ENCODE data around the gene BEST4. TPM values are rescaled to one million over a fixed set of nuclear protein-coding genes. Genes with fewer than 3 reads are reported as not detected.

The BEST4 gene
- total RNA-seq, 3 donors from 2014 or later, result 35.1 to 179 (median 94.0) TPM

GRCh38 chr1:44790968-44791801, 3.2 kb upstream of the BEST4 start:
- Histone ChIP-seq H3K4me1 (ENCODE audit: low read depth) (peaks cover 4% of the 10 kb centered on the region), H3K36me3 (ENCODE audit: low read depth) (no peaks in the 10 kb centered on the region), H3K9me3 (no peaks in the 10 kb centered on the region), H3K4me3 (no peak overlapping the region)
- intact Hi-C loops (cut with DNase I, micrococcal nuclease), result loop anchor here in 1 of 2 donors (5.0 to 10.0 kb wide), 2 partner anchors 46 to 224 kb away; partner anchors contain the start of genes HECTD3 and UROD
- TF ChIP-seq CTCF (IDR thresholded peaks at IDR 0.05), result no peak
- peak; percentile 81 for ATAC-seq
- DNase-seq, result peak in 2 of 3 donors; percentile 45 to 52

DNA sequence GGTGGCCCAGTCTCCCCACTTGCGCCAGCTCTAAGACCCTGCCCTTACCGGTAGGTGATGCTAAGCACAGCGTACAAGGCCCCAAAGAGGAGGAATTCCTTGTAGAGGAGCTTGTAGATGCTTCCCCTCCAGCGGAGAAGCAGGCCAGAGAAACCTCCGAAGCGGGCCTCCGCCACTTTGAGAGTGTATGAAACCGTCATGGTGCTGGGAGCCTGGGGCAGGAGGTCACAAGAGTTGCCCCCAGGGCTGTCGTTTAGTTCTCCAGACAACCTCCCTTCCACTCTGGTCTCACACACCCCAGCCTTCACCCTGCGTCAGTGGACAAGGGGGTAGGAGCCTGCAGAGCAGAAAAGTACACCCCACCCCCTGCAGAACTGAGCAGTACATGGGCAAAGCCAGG, 464 bp downstream of the BEST4 start:
- Histone ChIP-seq H3K4me3 (no peak overlapping the region), H3K36me3 (ENCODE audit: low read depth) (no peaks in the 10 kb centered on the region), H3K9me3 (no peaks in the 10 kb centered on the region), H3K4me1 (ENCODE audit: low read depth) (peaks cover 16% of the 10 kb centered on the region)
- ATAC-seq, result no peak
- TF ChIP-seq CTCF (IDR thresholded peaks at IDR 0.05), result no peak
- no peak for DNase-seq
- intact Hi-C loops (cut with DNase I, micrococcal nuclease), result loop anchor here in 1 of 2 donors (10.0 kb wide), 1 partner anchor 47 kb away; no protein-coding TSS in a partner anchor

- peaks cover 16% of the 10 kb centered on the region for H3K4me1 ChIP-seq (ENCODE audit: low read depth)
- H3K36me3 ChIP-seq (ENCODE audit: low read depth), result no peaks in the 10 kb centered on the region
- no peaks in the 10 kb centered on the region for H3K9me3 ChIP-seq
- DNase-seq, result no peak
- ATAC-seq, result no peak
- no peak overlapping the region for H3K4me3 ChIP-seq
- no peak for TF ChIP-seq CTCF (IDR thresholded peaks at IDR 0.05)
- intact Hi-C loops (cut with DNase I, micrococcal nuclease), result loop anchor here in 1 of 2 donors (10.0 kb wide), 1 partner anchor 48 kb away; no protein-coding TSS in a partner anchor
Observed at GRCh38 chr1:44786841-44787426, 1.0 kb downstream of the BEST4 start.

DNA sequence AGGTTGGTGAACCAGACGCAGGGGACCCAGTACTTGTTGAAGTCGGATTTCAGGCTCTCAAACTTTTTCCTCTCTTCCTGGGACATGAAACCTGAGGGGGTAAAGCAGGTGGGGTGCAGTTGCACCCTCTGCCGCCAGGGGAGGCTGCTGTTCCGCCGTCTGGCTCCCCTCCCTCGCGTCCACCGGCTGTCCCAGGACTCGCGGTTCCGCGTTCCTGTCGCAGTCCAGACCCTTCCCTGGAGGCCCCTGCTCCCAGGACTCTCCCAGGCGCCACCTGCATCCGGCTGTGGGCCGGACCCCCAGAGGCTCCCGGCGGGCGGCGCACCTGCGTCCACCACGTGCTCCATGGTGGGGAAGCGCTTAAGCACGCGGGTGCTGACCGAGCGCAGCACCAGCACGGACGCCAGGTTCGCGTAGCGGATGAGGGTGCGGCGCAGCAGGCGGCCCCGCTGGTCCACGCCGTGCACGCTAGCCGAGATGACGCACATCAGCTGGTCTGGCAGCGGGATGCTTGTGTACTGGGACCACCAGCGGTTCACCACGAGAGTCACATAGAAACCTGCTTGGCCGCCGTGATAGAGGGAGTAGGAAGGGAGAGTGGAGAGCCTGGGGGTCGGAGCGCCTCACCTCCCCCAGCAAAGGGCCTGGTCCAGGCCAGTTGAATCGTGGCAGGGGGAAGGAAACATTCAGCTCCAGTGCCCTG, 1.7 kb downstream of the BEST4 start:
- ATAC-seq (peak; percentile 88), DNase-seq (peak; percentile 81 to 88 (median 83))
- Histone ChIP-seq H3K4me1 (ENCODE audit: low read depth) (peaks cover 16% of the 10 kb centered on the region), H3K9me3 (no peaks in the 10 kb centered on the region), H3K36me3 (ENCODE audit: low read depth) (no peaks in the 10 kb centered on the region), H3K4me3 (no peak overlapping the region)
- intact Hi-C loops (cut with DNase I, micrococcal nuclease), result loop anchor here in 1 of 2 donors (10.0 kb wide), 1 partner anchor 49 kb away; no protein-coding TSS in a partner anchor
- peak; percentile 99 for TF ChIP-seq CTCF (IDR thresholded peaks at IDR 0.05)

DNA sequence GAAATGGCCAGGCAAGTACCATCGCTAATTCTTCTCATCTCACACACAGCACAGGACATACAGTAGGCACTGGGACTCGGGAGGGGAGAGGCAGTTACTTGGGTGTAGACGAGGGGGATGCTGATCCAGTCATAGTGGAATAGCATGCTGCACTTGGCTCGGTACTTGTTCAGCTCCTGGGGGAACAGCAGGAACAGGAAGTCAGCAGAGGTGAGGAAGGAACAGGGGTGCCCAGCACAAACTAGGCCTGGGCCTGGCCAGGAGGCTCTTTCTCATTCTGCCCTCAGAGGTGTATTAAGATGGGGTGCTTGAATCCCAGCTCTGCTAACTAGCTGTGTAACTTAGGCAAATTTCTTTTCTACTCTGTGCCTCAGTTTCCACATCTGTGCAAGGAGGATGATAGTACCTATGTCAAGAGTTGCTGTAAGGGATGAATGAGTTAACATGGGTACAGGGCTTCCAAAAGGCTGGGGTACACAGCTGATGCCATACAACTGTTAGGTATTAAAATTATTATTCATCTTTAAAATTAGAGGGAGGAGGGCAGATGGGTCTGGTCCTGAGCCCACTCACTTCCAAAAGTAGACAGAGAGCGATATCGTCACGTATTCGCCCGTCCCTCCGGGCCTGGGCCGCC, 2.4 kb downstream of the BEST4 start:
- no peak overlapping the region for H3K4me3 ChIP-seq
- intact Hi-C loops (cut with DNase I, micrococcal nuclease), result loop anchor here in 1 of 2 donors (10.0 kb wide), 1 partner anchor 49 kb away; no protein-coding TSS in a partner anchor
- TF ChIP-seq CTCF (IDR thresholded peaks at IDR 0.05), result no peak
- H3K9me3 ChIP-seq, result no peaks in the 10 kb centered on the region
- DNase-seq (no peak), ATAC-seq (no peak)
- peaks cover 16% of the 10 kb centered on the region for H3K4me1 ChIP-seq (ENCODE audit: low read depth)
- H3K36me3 ChIP-seq (ENCODE audit: low read depth), result no peaks in the 10 kb centered on the region
